Rectal smooth muscle tissue (tissue), 1 donor: ENCODE data around the gene HOXC12.

Source experiments
- H3K27ac ChIP-seq: one replicate; pipeline ENCODE4 v1.7.0; 2013; ENCODE audit warnings: low read depth, low read length, inconsistent platforms
- H3K27me3 ChIP-seq: one replicate; pipeline ENCODE4 v1.7.0; 2013; ENCODE audit warnings: low read length; ENCODE audit not compliant: control insufficient read depth, insufficient read depth
- H3K36me3 ChIP-seq: one replicate; pipeline ENCODE4 v1.7.0; 2013; ENCODE audit warnings: low read length; ENCODE audit not compliant: control insufficient read depth, insufficient read depth
- H3K4me1 ChIP-seq: one replicate; pipeline ENCODE4 v1.7.0; 2013; ENCODE audit warnings: low read length; ENCODE audit not compliant: control insufficient read depth, insufficient read depth
- H3K4me3 ChIP-seq: one replicate; pipeline ENCODE4 v1.7.0; 2013; ENCODE audit warnings: low read length
- H3K9ac ChIP-seq: one replicate; pipeline ENCODE4 v1.7.0; 2013; ENCODE audit warnings: low read length

HOXC12 gene

DNA sequence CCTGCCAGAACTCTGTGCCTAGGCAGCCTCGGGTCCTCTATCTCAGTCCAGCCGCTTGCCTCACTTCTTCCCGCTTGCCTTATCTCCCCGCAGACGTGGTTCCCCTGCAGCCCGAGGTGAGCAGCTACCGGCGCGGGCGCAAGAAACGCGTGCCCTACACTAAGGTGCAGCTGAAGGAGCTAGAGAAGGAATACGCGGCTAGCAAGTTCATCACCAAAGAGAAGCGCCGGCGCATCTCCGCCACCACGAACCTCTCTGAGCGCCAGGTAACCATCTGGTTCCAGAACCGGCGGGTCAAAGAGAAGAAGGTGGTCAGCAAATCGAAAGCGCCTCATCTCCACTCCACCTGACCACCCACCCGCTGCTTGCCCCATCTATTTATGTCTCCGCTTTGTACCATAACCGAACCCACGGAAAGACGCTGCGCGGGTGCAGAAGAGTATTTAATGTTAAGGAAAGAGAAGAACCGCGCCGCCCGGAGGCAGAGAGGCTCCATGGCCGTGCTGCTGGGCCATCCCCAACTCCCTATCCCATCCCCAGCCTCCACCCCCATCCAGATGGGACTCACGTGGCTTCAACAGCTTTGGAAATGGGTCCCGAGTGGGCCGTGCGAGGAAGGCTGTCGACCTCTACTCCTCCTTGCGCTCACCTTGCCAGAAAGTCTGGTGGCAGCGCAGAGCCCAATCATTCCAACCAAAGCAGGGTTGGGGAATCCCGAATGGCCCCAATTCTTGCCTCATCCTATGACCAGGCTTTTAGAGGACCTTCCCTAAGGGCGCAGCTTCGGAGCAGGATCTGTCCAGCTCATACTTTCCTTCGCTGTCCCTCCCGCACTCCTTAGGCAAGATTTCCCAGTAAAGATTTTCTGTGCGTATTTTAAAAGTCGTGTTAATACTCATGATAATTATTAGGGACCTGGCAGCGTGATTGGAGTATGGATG is 9.5 kb upstream of the HOXC12 start:
- Histone ChIP-seq H3K9ac (no peak overlapping the region), H3K4me3 (no peak overlapping the region), H3K27me3 (peaks cover 46% of the 10 kb centered on the region), H3K4me1 (no peaks in the 10 kb centered on the region), H3K27ac (no peak overlapping the region), H3K36me3 (no peaks in the 10 kb centered on the region)

GRCh38 chr12:53947743-53948142 is 7.0 kb upstream of the HOXC12 start:
- H3K36me3 ChIP-seq = no peaks in the 10 kb centered on the region
- H3K4me3 ChIP-seq = no peak overlapping the region
- no peak overlapping the region for H3K27ac ChIP-seq
- H3K4me1 ChIP-seq = no peaks in the 10 kb centered on the region
- peaks cover 59% of the 10 kb centered on the region for H3K27me3 ChIP-seq
- no peak overlapping the region for H3K9ac ChIP-seq

DNA sequence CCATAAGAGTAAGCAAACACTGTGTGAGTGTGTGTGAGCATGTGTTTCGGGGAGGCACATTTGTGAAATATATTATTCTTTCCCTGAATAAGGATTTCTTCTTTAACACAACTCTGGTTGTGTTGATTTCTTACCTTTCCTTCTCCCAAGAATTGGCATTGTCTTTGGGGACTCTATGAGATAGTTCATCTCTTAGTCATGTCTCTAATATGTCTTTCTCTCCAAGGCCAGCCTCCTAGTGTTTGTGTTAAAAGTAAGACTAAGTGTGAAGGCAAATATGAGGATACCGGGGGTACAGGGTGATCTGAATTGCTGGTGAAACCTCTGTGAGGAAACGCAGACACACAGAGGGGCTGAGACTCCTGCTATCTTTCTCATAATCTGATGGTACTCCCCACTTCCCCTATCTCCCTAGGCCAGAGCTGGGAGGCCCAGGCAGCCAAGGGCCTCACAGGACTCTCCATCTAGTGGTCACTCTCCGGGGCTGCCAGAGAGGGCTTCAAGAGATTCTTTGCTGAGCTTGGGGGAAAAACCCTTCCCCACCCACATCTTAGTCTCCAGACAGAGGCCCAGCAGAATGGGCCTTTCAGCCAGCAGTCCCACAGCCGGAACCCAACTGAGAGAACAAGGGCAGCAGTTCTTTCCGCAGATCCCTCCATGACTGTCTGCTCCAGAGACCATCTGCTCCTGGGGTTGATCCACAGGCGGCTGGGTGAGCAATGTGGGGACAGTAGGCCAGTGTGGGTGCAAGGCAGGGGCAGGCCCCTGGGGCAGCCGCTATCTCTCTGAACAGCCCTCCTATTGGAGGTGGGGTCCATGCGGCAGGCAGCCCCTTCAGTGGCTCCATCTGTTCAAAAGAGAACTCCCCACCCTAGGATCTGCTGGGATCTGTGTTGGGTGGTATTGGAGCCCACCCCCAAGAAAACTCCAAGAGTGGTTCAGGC is 5.8 kb upstream of the HOXC12 start:
- Histone ChIP-seq H3K27ac (no peak overlapping the region), H3K36me3 (no peaks in the 10 kb centered on the region), H3K9ac (no peak overlapping the region), H3K4me3 (no peak overlapping the region), H3K4me1 (no peaks in the 10 kb centered on the region), H3K27me3 (peaks cover 64% of the 10 kb centered on the region)

GRCh38 chr12:53949631-53950436 is 4.9 kb upstream of the HOXC12 start:
- Histone ChIP-seq H3K9ac (no peak overlapping the region), H3K27ac (no peak overlapping the region), H3K27me3 (peaks cover 65% of the 10 kb centered on the region), H3K4me1 (no peaks in the 10 kb centered on the region), H3K36me3 (no peaks in the 10 kb centered on the region), H3K4me3 (no peak overlapping the region)

- H3K27me3 ChIP-seq = peaks cover 61% of the 10 kb centered on the region
- no peaks in the 10 kb centered on the region for H3K36me3 ChIP-seq
- no peaks in the 10 kb centered on the region for H3K4me1 ChIP-seq
- H3K9ac ChIP-seq = no peak overlapping the region
- no peak overlapping the region for H3K4me3 ChIP-seq
- no peak overlapping the region for H3K27ac ChIP-seq
Measured at GRCh38 chr12:53950437-53950773, 4.3 kb upstream of the HOXC12 start.

DNA sequence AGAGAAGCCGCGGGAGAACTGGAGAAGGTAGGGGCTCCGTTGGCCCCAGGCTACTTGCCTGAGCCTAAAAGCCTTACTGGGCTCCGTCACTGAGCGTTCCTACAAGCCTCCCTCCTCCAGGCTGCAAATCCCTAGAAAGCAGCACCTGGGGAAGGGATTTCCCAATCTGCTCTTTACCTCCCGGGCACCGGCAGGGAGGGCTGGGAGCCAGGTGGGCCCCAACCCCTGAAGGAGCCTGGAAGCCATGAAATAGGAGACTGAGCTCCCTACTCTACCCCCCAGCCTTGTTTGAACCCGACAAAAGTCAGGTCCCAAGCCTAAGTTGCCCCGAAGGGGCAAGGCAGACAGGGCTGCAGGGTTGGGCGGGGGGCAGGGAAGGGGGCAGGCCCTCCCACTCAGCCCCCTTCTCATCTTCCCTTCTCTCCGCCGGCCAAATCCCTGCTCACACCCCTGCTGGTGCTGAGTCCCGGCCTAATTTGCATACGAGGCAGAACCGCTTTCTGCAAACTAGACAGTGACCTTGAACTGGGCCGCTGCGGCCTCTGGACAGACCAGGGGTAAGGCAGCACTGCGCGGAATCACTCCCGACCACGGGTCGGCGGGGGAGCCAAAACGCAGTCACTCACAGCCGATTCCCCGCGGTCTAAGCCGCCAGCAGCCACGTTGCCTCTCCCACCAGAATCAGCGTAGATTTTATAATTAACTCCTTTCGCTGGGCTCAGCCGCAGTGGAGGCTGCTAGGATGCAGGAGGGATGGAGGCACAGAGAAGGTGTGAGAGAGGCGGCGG is 3.7 kb upstream of the HOXC12 start:
- Histone ChIP-seq H3K4me1 (no peaks in the 10 kb centered on the region), H3K27ac (no peak overlapping the region), H3K9ac (no peak overlapping the region), H3K36me3 (no peaks in the 10 kb centered on the region), H3K27me3 (peaks cover 61% of the 10 kb centered on the region), H3K4me3 (no peak overlapping the region)

- Histone ChIP-seq H3K36me3 (no peaks in the 10 kb centered on the region), H3K4me1 (no peaks in the 10 kb centered on the region), H3K27ac (no peak overlapping the region), H3K4me3 (no peak overlapping the region), H3K9ac (no peak overlapping the region), H3K27me3 (peaks cover 66% of the 10 kb centered on the region)
Measured at GRCh38 chr12:53951577-53952334, 2.9 kb upstream of the HOXC12 start.

GRCh38 chr12:53952335-53952694 is 2.4 kb upstream of the HOXC12 start:
- H3K9ac ChIP-seq = no peak overlapping the region
- no peaks in the 10 kb centered on the region for H3K4me1 ChIP-seq
- H3K4me3 ChIP-seq = no peak overlapping the region
- H3K27ac ChIP-seq = no peak overlapping the region
- peaks cover 70% of the 10 kb centered on the region for H3K27me3 ChIP-seq
- H3K36me3 ChIP-seq = no peaks in the 10 kb centered on the region

GRCh38 chr12:53952871-53953734 is 1.6 kb upstream of the HOXC12 start:
- H3K27ac ChIP-seq = no peak overlapping the region
- H3K27me3 ChIP-seq = peaks cover 73% of the 10 kb centered on the region
- H3K36me3 ChIP-seq = no peaks in the 10 kb centered on the region
- H3K4me3 ChIP-seq = no peak overlapping the region
- H3K9ac ChIP-seq = no peak overlapping the region
- H3K4me1 ChIP-seq = no peaks in the 10 kb centered on the region

- Histone ChIP-seq H3K36me3 (no peaks in the 10 kb centered on the region), H3K27me3 (peaks cover 80% of the 10 kb centered on the region), H3K27ac (no peak overlapping the region), H3K4me1 (no peaks in the 10 kb centered on the region), H3K9ac (no peak overlapping the region), H3K4me3 (no peak overlapping the region)
Measured at GRCh38 chr12:53953831-53954693, 641 bp upstream of the HOXC12 start.
